Body of pancreas (tissue), 4 donors: ENCODE data around the gene SCFD2. TPM values are rescaled to one million over a fixed set of nuclear protein-coding genes. Genes with fewer than 3 reads are reported as not detected.

Experiments used
- ATAC-seq: fragments of 150-250 bp; one replicate; pipeline ENCODE4 v1.9.1; 2016
- DNase-seq, 4 donors: peaks; one replicate each; pipeline ENCODE4 v3.0.0-alpha.2; 2019
- H3K27ac ChIP-seq, 4 donors: fragments of 200-600 bp; sonication (generic); 1 replicate in 3 of 4; 2 replicates in 1 of 4; pipeline versions ENCODE4 v1.5.1 to v1.6.1; 2016 to 2019; ENCODE audit warnings: mild to moderate bottlenecking in 1 of 4, mixed read lengths in 1 of 4, moderate library complexity in 1 of 4
- H3K27me3 ChIP-seq, 2 donors: fragments of 200-600 bp; sonication (generic); one replicate each; pipeline ENCODE4 v1.6.0; 2016; ENCODE audit warnings: mild to moderate bottlenecking in 1 of 2
- H3K36me3 ChIP-seq, 2 donors: fragments of 200-600 bp; sonication (generic); replicated peaks in 1 of 2; 2 replicates each; pipeline ENCODE4 v1.5.1; 2016; ENCODE audit warnings: low read depth in 2 of 2; ENCODE audit not compliant: insufficient read depth in 1 of 2
- H3K4me1 ChIP-seq: fragments of 200-600 bp; sonication (generic); one replicate; pipeline ENCODE4 v1.6.0; 2016
- H3K4me3 ChIP-seq, 2 donors: fragments of 200-600 bp; sonication (generic); 1 replicate in 1 of 2; 2 replicates in 1 of 2; pipeline ENCODE4 v1.5.1; 2016 to 2019
- H3K9me3 ChIP-seq, 3 donors: fragments of 200-600 bp; sonication (generic); 1 replicate in 2 of 3; 2 replicates in 1 of 3; pipeline ENCODE4 v1.5.1; 2016
- CTCF ChIP-seq, 7 experiments: fragments of 450-650 bp in 4 of 7; fragments of 200-600 bp in 3 of 7; sonication (generic) in 3 of 7; IDR thresholded peaks; one replicate each; pipeline ENCODE4 v1.5.1; 2016 to 2019; ENCODE audit warnings: antibody characterized with exemption in 7 of 7
- POLR2A ChIP-seq, 3 donors: fragments of 450-650 bp; IDR thresholded peaks; one replicate each; pipeline ENCODE4 v1.6.1; 2016; ENCODE audit warnings: antibody characterized with exemption in 3 of 3, mild to moderate bottlenecking in 2 of 3
- WGBS, 2 donors: methylation state at CpG; one replicate each; pipeline ENCODE4 v1.1.5; 2017; 5-methylcytosine and 5-hydroxymethylcytosine counted together
- intact Hi-C: fragments of 100-400 bp; cut with DNase I; formaldehyde crosslinking; loops from one replicate; pipeline ENCODE4 v1.15.1; 2023
- total RNA-seq, 2 donors: library from RNA; depleted of rRNA; stranded (reverse); fragments of >200 nt; gene quantifications; one replicate each; pipeline ENCODE4 v1.1.0, GENCODE V29; 2016

SCFD2 gene
- total RNA-seq, 2 donors from 2014 or later, result 17.9 to 53.7 TPM

DNA sequence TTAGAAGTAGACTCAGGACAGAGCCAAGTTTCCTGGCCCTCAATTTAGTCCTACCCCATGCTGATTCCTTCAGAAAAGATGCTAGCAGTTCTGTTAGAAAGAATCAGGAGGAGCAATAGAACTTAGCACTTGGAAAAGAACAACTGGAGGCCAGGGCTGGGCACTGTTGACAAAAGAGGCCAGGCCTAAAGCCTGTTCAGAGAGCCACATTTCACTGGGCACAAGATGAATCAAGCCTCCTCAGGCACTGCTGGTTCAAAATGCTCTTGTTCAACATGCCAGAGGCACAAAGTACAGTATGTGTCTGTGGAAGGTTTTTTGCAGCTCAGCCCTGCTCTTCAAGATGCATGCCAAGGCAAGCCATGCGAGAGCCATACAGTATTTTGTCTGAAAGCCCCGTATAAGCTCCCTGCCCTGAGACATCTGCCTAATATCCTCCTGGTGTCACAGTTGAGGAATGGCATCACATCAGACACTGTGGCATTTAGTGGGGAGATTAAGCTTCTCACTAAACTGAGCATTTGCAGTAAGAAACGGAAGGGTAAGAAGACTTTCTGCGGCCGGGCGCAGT, 450.0 kb downstream of the SCFD2 start:
- Histone ChIP-seq H3K36me3 (no peaks in the 10 kb centered on the region), H3K27me3 (no peaks in the 10 kb centered on the region), H3K27ac (peak overlapping the region; percentile 25 to 87 (median 76)), H3K4me3 (no peak overlapping the region), H3K4me1 (peaks cover 40% of the 10 kb centered on the region), H3K9me3 (no peaks in the 10 kb centered on the region)
- WGBS, 2 donors, result 93 to 96% methylated on average over 6 of the region's 6 CpGs
- DNase-seq (no peak), ATAC-seq (no peak)
- intact Hi-C loops, result no loop called here
- no peak for TF ChIP-seq POLR2A (IDR thresholded peaks at IDR 0.05)
- TF ChIP-seq CTCF (IDR thresholded peaks at IDR 0.05), result no peak

GRCh38 chr4:52915191-52915590, 450.7 kb downstream of the SCFD2 start:
- Histone ChIP-seq H3K9me3 (no peaks in the 10 kb centered on the region), H3K27ac (peak overlapping the region in 3 of 4 donors; percentile 70 to 87 (median 81)), H3K36me3 (no peaks in the 10 kb centered on the region), H3K4me1 (peaks cover 40% of the 10 kb centered on the region), H3K4me3 (no peak overlapping the region), H3K27me3 (no peaks in the 10 kb centered on the region)
- no peak for TF ChIP-seq POLR2A (IDR thresholded peaks at IDR 0.05)
- no peak for TF ChIP-seq CTCF (IDR thresholded peaks at IDR 0.05)
- no peak for ATAC-seq
- no peak for DNase-seq
- intact Hi-C loops, result no loop called here

GRCh38 chr4:52914051-52914605, 451.7 kb downstream of the SCFD2 start:
- Histone ChIP-seq H3K4me3 (no peak overlapping the region), H3K27me3 (no peaks in the 10 kb centered on the region), H3K9me3 (no peaks in the 10 kb centered on the region), H3K36me3 (no peaks in the 10 kb centered on the region), H3K27ac (peak overlapping the region; percentile 25 to 87 (median 76)), H3K4me1 (peaks cover 40% of the 10 kb centered on the region)
- ATAC-seq, result peak; percentile 81
- intact Hi-C loops, result no loop called here
- peak; percentile 16 to 33 (median 23) for DNase-seq
- TF ChIP-seq CTCF (IDR thresholded peaks at IDR 0.05), result no peak
- TF ChIP-seq POLR2A (IDR thresholded peaks at IDR 0.05), result no peak
- 37 to 40% methylated on average over 3 of the region's 3 CpGs for WGBS, 2 donors

GRCh38 chr4:52912608-52913007, 453.3 kb downstream of the SCFD2 start:
- 82 to 97% methylated on average over 2 of the region's 2 CpGs for WGBS, 2 donors
- H3K9me3 ChIP-seq, result no peaks in the 10 kb centered on the region
- H3K27ac ChIP-seq, result peak overlapping the region in 3 of 4 donors; percentile 70 to 87 (median 81)
- H3K27me3 ChIP-seq, result no peaks in the 10 kb centered on the region
- H3K36me3 ChIP-seq, result no peaks in the 10 kb centered on the region
- TF ChIP-seq POLR2A (IDR thresholded peaks at IDR 0.05) (no peak), CTCF (IDR thresholded peaks at IDR 0.05) (no peak)
- DNase-seq, result no peak
- peaks cover 40% of the 10 kb centered on the region for H3K4me1 ChIP-seq
- no peak overlapping the region for H3K4me3 ChIP-seq
- no peak for ATAC-seq
- intact Hi-C loops, result no loop called here
